ENCODE measurements around the gene ABCA2. TPM values are rescaled to one million over a fixed set of nuclear protein-coding genes. Genes with fewer than 3 reads are reported as not detected.
A peak's percentile ranks its signal among the peaks of the same experiment; 100 is the strongest.

Gene ABCA2
- total and polyA plus RNA-seq, 9 of the 15 experiments (the other 6 are each of a cell fraction or from before 2014, with no cell fraction given): 0.69 to 16.3 (median 6.1) TPM; not detected in 2

GRCh38 chr9:137074657-137075274 lies 46.7 kb upstream of the ABCA2 start:
- no peaks in the 10 kb centered on the region for H4K20me1 ChIP-seq (replicated peaks; ENCODE audit: control insufficient read depth, insufficient read depth, low read length)
- H3K4me1 ChIP-seq (replicated peaks in 1 of 2; ENCODE audit: control insufficient read depth in 2 of 2, insufficient read depth in 2 of 2, low read length in 2 of 2): peaks cover 24 to 75% of the 10 kb centered on the region in 2 experiments
- peaks cover 8% of the 10 kb centered on the region; the same call in 1 of the 3 replicates for H3K36me3 ChIP-seq (ENCODE audit: control insufficient read depth, insufficient read depth, low read length)
- intact Hi-C loops (cut with micrococcal nuclease) (no loop called here), in situ Hi-C loops (cut with MboI) (no loop called here)
- peaks cover 14% of the 10 kb centered on the region for H3K79me2 ChIP-seq (ENCODE audit: control insufficient read depth, insufficient read depth, low read length)
- peak overlapping the region; percentile 51 to 60 for H3K9ac ChIP-seq (ENCODE audit: insufficient read depth in 1 of 2, low read depth in 2 of 2, low read length in 2 of 2)
- FAIRE-seq (no peak), ATAC-seq (no peak), DNase-seq (ENCODE audit: extremely low read depth in 1 of 4, low spot score in 3 of 4) (peak in 1 of 4 experiments; percentile 30)
- no peaks in the 10 kb centered on the region for H3K9me1 ChIP-seq (ENCODE audit: control insufficient read depth, insufficient read depth, low read length)
- no peak overlapping the region; the same call in 1 of the 2 replicates for H3K4me2 ChIP-seq (ENCODE audit: insufficient read depth, low read length)
- no peaks in the 10 kb centered on the region for H3K9me3 ChIP-seq (replicated peaks; ENCODE audit: control insufficient read depth, insufficient read depth, low read depth, low read length)
- no TSS peak for BruUV-seq (replicated peaks)
- ChIA-PET CTCF (ENCODE audit: low intra/inter-chr PET ratio) (no interaction called here), POLR2A (interaction anchor here (0.7 to 1.3 kb wide), 2 partner anchors 8 to 12 kb away, joined by 3 to 4 read pairs; partner anchors contain the start of gene MAN1B1)
- H3K4me3 ChIP-seq: no peak overlapping the region
- peak overlapping the region; percentile 92 for H2AFZ ChIP-seq (ENCODE audit: low read depth, low read length)
- WGBS (ENCODE audit: insufficient coverage, low coverage, missing lambda C conversion rate): 57% methylated on average over 10 of the region's 12 CpGs
- H3K27ac ChIP-seq (ENCODE audit: extremely low read depth, low read depth, low read length): peak overlapping the region; percentile 82
- no peaks in the 10 kb centered on the region for H3K27me3 ChIP-seq (ENCODE audit: control insufficient read depth in 2 of 2, insufficient read depth in 2 of 2, low read length in 2 of 2)
- TF ChIP-seq ILF3 (IDR thresholded peaks at IDR 0.05; ENCODE audit: borderline replicate concordance): no peak
- TF ChIP-seq ETV6 (IDR thresholded peaks at IDR 0.05; ENCODE audit: borderline replicate concordance in 1 of 2, low read depth in 2 of 2, low read length in 1 of 2): no peak
- no peak for TF ChIP-seq ETV6 (CRISPR knock-in tag; IDR thresholded peaks at IDR 0.05; ENCODE audit: borderline replicate concordance)
- TF ChIP-seq MEF2D (tag; conservative IDR thresholded peaks at IDR 0.05; ENCODE audit: low read depth): peak; percentile 100
- peak; percentile 99 for TF ChIP-seq ZNF584 (CRISPR knock-in tag; IDR thresholded peaks at IDR 0.05; ENCODE audit: low read depth)
- no peak for TF ChIP-seq SREBF2 (CRISPR knock-in tag; IDR thresholded peaks at IDR 0.05)
- TF ChIP-seq ZNF639 (CRISPR knock-in tag; conservative IDR thresholded peaks at IDR 0.05 in 1 of 2, IDR thresholded peaks at IDR 0.05 in 1 of 2): peak in 1 of 2 experiments; percentile 100; a peak in 2 of 4 replicates
- TF ChIP-seq MAX (CRISPR knock-in tag; IDR thresholded peaks at IDR 0.05): no peak
- TF ChIP-seq ZNF407 (IDR thresholded peaks at IDR 0.05; ENCODE audit: low read depth): no peak
